Measurements from ENCODE around the gene SERPINA12.

Gene SERPINA12

DNA sequence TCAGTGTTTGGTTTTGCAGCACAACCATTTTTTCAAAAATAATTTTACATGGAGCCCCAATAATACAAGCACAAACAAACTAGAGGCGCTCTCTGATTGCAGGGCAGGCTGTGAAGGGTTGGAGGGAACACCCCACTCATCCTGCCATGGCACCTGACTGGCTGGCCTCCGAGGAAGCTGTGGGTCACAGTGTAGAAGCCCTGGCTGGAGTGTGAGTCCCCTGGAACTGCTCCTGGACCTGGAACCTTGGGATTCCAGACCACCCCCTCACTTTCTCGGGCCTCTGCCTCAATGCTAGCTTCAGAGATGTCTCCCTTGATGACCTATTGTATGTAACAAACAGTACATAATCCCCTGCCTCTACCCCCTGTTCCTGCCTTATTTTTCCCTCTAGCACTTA is 14.8 kb upstream of the SERPINA12 start:
- no peak overlapping the region for H3K4me3 ChIP-seq (ENCODE audit: low read length)
- H4K20me1 ChIP-seq (ENCODE audit: control insufficient read depth, insufficient read depth, low read depth, low read length): no peaks in the 10 kb centered on the region
- H3K36me3 ChIP-seq (ENCODE audit: control insufficient read depth, low read length): no peaks in the 10 kb centered on the region
- H3K27ac ChIP-seq (ENCODE audit: low read depth, low read length): no peak overlapping the region
- no peaks in the 10 kb centered on the region; the same call in 1 of the 2 replicates for H3K4me1 ChIP-seq (ENCODE audit: control insufficient read depth, low read length)
- H3K4me2 ChIP-seq (ENCODE audit: low read length): no peak overlapping the region
- H3K27me3 ChIP-seq (ENCODE audit: control insufficient read depth, low read length): 0 out of 2 replicates have a peak, but pooled peaks cover 3% of the 10 kb centered on the region
- TF ChIP-seq, protein P1, sequence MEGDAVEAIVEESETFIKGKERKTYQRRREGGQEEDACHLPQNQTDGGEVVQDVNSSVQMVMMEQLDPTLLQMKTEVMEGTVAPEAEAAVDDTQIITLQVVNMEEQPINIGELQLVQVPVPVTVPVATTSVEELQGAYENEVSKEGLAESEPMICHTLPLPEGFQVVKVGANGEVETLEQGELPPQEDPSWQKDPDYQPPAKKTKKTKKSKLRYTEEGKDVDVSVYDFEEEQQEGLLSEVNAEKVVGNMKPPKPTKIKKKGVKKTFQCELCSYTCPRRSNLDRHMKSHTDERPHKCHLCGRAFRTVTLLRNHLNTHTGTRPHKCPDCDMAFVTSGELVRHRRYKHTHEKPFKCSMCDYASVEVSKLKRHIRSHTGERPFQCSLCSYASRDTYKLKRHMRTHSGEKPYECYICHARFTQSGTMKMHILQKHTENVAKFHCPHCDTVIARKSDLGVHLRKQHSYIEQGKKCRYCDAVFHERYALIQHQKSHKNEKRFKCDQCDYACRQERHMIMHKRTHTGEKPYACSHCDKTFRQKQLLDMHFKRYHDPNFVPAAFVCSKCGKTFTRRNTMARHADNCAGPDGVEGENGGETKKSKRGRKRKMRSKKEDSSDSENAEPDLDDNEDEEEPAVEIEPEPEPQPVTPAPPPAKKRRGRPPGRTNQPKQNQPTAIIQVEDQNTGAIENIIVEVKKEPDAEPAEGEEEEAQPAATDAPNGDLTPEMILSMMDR (IDR thresholded peaks at IDR 0.05; ENCODE audit: low read depth, low read length, poor library complexity, severe bottlenecking): no peak
- TF ChIP-seq EZH2phosphoT487 (IDR thresholded peaks at IDR 0.05; ENCODE audit: borderline replicate concordance, low read length): no peak
- H3K79me2 ChIP-seq (ENCODE audit: control insufficient read depth, low read length): no peaks in the 10 kb centered on the region
- H3K9me3 ChIP-seq (ENCODE audit: control insufficient read depth, insufficient read depth, low read length): no peaks in the 10 kb centered on the region
- H3K9me2 ChIP-seq (replicated peaks; ENCODE audit: control insufficient read depth, low read length): no peaks in the 10 kb centered on the region
- H3F3A ChIP-seq (ENCODE audit: control insufficient read depth, insufficient read depth): no peaks in the 10 kb centered on the region

DNA sequence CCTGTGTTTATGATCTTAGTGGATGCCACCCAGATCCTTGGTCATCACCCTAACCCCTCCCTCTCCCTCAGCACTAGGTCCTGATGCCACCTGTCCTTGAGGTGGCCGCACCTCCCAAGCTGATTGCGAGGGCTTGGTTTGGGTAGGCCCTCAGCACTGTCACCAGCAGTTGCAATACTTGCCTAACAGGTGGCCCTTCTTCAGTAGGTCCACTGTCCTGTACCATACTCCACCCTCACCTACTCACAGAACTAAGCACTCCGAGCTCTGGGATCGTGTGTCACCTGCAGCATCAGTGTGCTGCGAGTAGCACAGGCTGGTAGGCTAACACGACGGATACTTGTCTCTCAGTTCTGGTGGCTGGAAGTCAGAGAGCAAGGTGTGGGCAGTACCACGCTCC is 14.0 kb upstream of the SERPINA12 start:
- H3F3A ChIP-seq (ENCODE audit: control insufficient read depth, insufficient read depth): no peaks in the 10 kb centered on the region
- no peak overlapping the region for H3K27ac ChIP-seq (ENCODE audit: low read depth, low read length)
- H3K4me3 ChIP-seq (ENCODE audit: low read length): no peak overlapping the region
- H3K4me1 ChIP-seq (ENCODE audit: control insufficient read depth, low read length): no peaks in the 10 kb centered on the region
- TF ChIP-seq EZH2phosphoT487 (IDR thresholded peaks at IDR 0.05; ENCODE audit: borderline replicate concordance, low read length): no peak
- TF ChIP-seq, protein P1 (IDR thresholded peaks at IDR 0.05; ENCODE audit: low read depth, low read length, poor library complexity, severe bottlenecking): no peak
- no peaks in the 10 kb centered on the region for H3K9me3 ChIP-seq (ENCODE audit: control insufficient read depth, insufficient read depth, low read length)
- no peaks in the 10 kb centered on the region for H4K20me1 ChIP-seq (ENCODE audit: control insufficient read depth, insufficient read depth, low read depth, low read length)
- H3K36me3 ChIP-seq (ENCODE audit: control insufficient read depth, low read length): no peaks in the 10 kb centered on the region
- no peaks in the 10 kb centered on the region for H3K79me2 ChIP-seq (ENCODE audit: control insufficient read depth, low read length)
- H3K27me3 ChIP-seq (ENCODE audit: control insufficient read depth, low read length): 0 out of 2 replicates have a peak, but pooled peaks cover 3% of the 10 kb centered on the region
- no peaks in the 10 kb centered on the region for H3K9me2 ChIP-seq (replicated peaks; ENCODE audit: control insufficient read depth, low read length)
- no peak overlapping the region for H3K4me2 ChIP-seq (ENCODE audit: low read length)

DNA sequence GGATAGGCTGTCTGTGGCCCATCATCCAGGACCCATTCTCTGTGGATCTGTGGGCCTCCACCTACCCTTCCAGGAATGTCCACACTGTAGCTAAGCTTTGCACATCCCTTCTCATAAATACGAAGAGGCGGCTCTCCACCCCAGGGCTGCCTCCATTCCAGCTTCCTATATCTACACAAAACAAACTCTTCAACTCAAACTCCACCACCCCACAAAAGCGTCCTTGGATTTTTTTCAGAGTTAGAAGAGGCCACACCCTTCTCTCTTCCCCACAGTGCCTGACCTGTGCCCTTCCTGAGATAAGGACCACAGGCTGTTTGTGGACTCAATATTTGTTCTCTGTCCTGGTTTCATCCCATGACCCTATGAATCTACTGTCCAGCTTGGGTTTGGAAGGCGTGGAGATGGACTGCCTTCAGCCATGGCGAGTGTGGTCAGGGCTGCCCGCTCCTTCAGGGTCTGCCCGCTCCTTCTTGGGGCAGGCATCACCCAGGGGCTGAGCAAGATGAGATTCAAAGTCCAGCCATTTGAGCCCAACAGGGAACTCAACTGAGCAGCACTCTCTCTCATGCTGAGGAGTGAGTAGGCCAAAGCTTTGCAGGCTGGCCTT is 13.0 kb upstream of the SERPINA12 start:
- Histone ChIP-seq H3K4me1 (ENCODE audit: control insufficient read depth, low read length) (no peaks in the 10 kb centered on the region), H3K79me2 (ENCODE audit: control insufficient read depth, low read length) (no peaks in the 10 kb centered on the region), H3F3A (ENCODE audit: control insufficient read depth, insufficient read depth) (no peaks in the 10 kb centered on the region), H3K36me3 (ENCODE audit: control insufficient read depth, low read length) (no peaks in the 10 kb centered on the region), H3K27ac (ENCODE audit: low read depth, low read length) (no peak overlapping the region), H3K27me3 (ENCODE audit: control insufficient read depth, low read length) (peaks cover 7% of the 10 kb centered on the region; the same call in 1 of the 2 replicates), H3K9me3 (ENCODE audit: control insufficient read depth, insufficient read depth, low read length) (no peaks in the 10 kb centered on the region), H4K20me1 (ENCODE audit: control insufficient read depth, insufficient read depth, low read depth, low read length) (no peaks in the 10 kb centered on the region), H3K4me3 (ENCODE audit: low read length) (no peak overlapping the region), H3K9me2 (replicated peaks; ENCODE audit: control insufficient read depth, low read length) (no peaks in the 10 kb centered on the region), H3K4me2 (ENCODE audit: low read length) (no peak overlapping the region)
- TF ChIP-seq, protein P1 (IDR thresholded peaks at IDR 0.05; ENCODE audit: low read depth, low read length, poor library complexity, severe bottlenecking): no peak
- TF ChIP-seq EZH2phosphoT487 (IDR thresholded peaks at IDR 0.05; ENCODE audit: borderline replicate concordance, low read length): no peak
